Trophoblast cell (in vitro differentiated cells and primary cell): ENCODE measurements around the gene SCN10A.

ENCODE experiments used
- DNase-seq, 2 donors: peaks; one replicate each; pipeline ENCODE4 v3.0.0-alpha.2; 2016
- H2AFZ ChIP-seq: 2 replicates; pipeline ENCODE4 v1.6.1; 2013; ENCODE audit warnings: low read length, moderate library complexity, mild to moderate bottlenecking; ENCODE audit not compliant: insufficient read depth, poor library complexity
- H2AK5ac ChIP-seq: 2 replicates; pipeline ENCODE4 v1.6.1; 2013; ENCODE audit warnings: mild to moderate bottlenecking, low read length
- H2BK120ac ChIP-seq: 2 replicates; pipeline ENCODE4 v1.6.1; 2013; ENCODE audit warnings: low read length, mild to moderate bottlenecking, moderate library complexity; ENCODE audit not compliant: insufficient read depth, poor library complexity
- H2BK12ac ChIP-seq: 2 replicates; pipeline ENCODE4 v1.6.1; 2013; ENCODE audit warnings: mild to moderate bottlenecking, low read length, moderate library complexity
- H2BK5ac ChIP-seq: 2 replicates; pipeline ENCODE4 v1.6.1; 2013; ENCODE audit warnings: low read length, low read depth, moderate library complexity, mild to moderate bottlenecking; ENCODE audit not compliant: poor library complexity
- H3K14ac ChIP-seq: 2 replicates; pipeline ENCODE4 v1.6.1; 2013; ENCODE audit warnings: mild to moderate bottlenecking, low read length
- H3K18ac ChIP-seq: 2 replicates; pipeline ENCODE4 v1.6.1; 2013; ENCODE audit warnings: mild to moderate bottlenecking, low read length
- H3K23ac ChIP-seq: 2 replicates; pipeline ENCODE4 v1.6.1; 2013; ENCODE audit warnings: low read length
- H3K27ac ChIP-seq: 2 replicates; pipeline ENCODE4 v1.5.1; 2013; ENCODE audit warnings: low read depth, mild to moderate bottlenecking, inconsistent platforms, low read length, moderate library complexity
- H3K27me3 ChIP-seq: 2 replicates; pipeline ENCODE4 v1.6.1; 2013; ENCODE audit warnings: inconsistent platforms, mild to moderate bottlenecking, low read length, moderate library complexity; ENCODE audit not compliant: insufficient read depth
- H3K36me3 ChIP-seq, 2 experiments: 1 replicate in 1 of 2; 2 replicates in 1 of 2; pipeline ENCODE4 v1.6.1; 2013; ENCODE audit warnings: low read length in 2 of 2, mild to moderate bottlenecking in 2 of 2, moderate library complexity in 1 of 2; ENCODE audit not compliant: insufficient read depth in 2 of 2, control insufficient read depth in 1 of 2
- H3K4ac ChIP-seq: 2 replicates; pipeline ENCODE4 v1.6.1; 2013; ENCODE audit warnings: low read depth, mild to moderate bottlenecking, low read length, moderate library complexity
- H3K4me1 ChIP-seq, 2 experiments: 1 replicate in 1 of 2; 2 replicates in 1 of 2; pipeline ENCODE4 v1.6.1; 2013; ENCODE audit warnings: low read length in 2 of 2, mild to moderate bottlenecking in 2 of 2, moderate library complexity in 1 of 2; ENCODE audit not compliant: insufficient read depth in 2 of 2, control insufficient read depth in 1 of 2
- H3K4me2 ChIP-seq: 2 replicates; pipeline ENCODE4 v1.6.1; 2013; ENCODE audit warnings: inconsistent platforms, mild to moderate bottlenecking, low read length, moderate library complexity
- H3K4me3 ChIP-seq: 2 replicates; pipeline ENCODE4 v1.5.1; 2013; ENCODE audit warnings: mild to moderate bottlenecking, low read depth, low read length, inconsistent platforms
- H3K79me1 ChIP-seq: one replicate; pipeline ENCODE4 v1.6.1; 2013; ENCODE audit warnings: low read length
- H3K79me2 ChIP-seq: 2 replicates; pipeline ENCODE4 v1.6.1; 2013; ENCODE audit warnings: low read length, mild to moderate bottlenecking; ENCODE audit not compliant: control insufficient read depth, insufficient read depth, poor library complexity
- H3K9ac ChIP-seq: 2 replicates; pipeline ENCODE4 v1.6.1; 2013; ENCODE audit warnings: mild to moderate bottlenecking, low read length
- H3K9me3 ChIP-seq: 2 replicates; pipeline ENCODE4 v1.6.1; 2013; ENCODE audit warnings: low read depth, mild to moderate bottlenecking, control low read depth, inconsistent platforms, low read length; ENCODE audit not compliant: insufficient read depth
- H4K12ac ChIP-seq: 2 replicates; pipeline ENCODE4 v1.6.1; 2013; ENCODE audit warnings: low read depth, mild to moderate bottlenecking, low read length, moderate library complexity
- H4K8ac ChIP-seq: 2 replicates; pipeline ENCODE4 v1.6.1; 2013; ENCODE audit warnings: low read depth, mild to moderate bottlenecking, low read length, moderate library complexity
- H4K91ac ChIP-seq: one replicate; pipeline ENCODE4 v1.6.1; 2013; ENCODE audit warnings: low read depth, mild to moderate bottlenecking, low read length, moderate library complexity
- WGBS: extraction: QIAGEN DNeasy Blood & Tissue Kit; methylation state at CpG from one replicate; pipeline ENCODE4 v1.1.7; 2013; ENCODE audit warnings: missing lambda C conversion rate; ENCODE audit not compliant: insufficient read length, insufficient coverage; ENCODE audit errors: extremely low coverage; 5-methylcytosine and 5-hydroxymethylcytosine counted together

The SCN10A gene

GRCh38 chr3:38707730-38708129 is 108.3 kb downstream of the SCN10A start:
- H3K36me3 ChIP-seq = no peaks in the 10 kb centered on the region
- no peak overlapping the region for H3K27ac ChIP-seq
- H2BK12ac ChIP-seq = no peak overlapping the region
- no peak overlapping the region for H3K4ac ChIP-seq
- H4K91ac ChIP-seq = no peak overlapping the region
- no peaks in the 10 kb centered on the region for H3K79me2 ChIP-seq
- no peak overlapping the region for H4K8ac ChIP-seq
- H3K23ac ChIP-seq = no peak overlapping the region
- no peak overlapping the region for H3K4me2 ChIP-seq
- H3K4me1 ChIP-seq = no peaks in the 10 kb centered on the region
- H2BK120ac ChIP-seq = no peak overlapping the region
- H4K12ac ChIP-seq = no peak overlapping the region
- no peak overlapping the region for H2AFZ ChIP-seq
- H2AK5ac ChIP-seq = no peak overlapping the region
- no peaks in the 10 kb centered on the region for H3K79me1 ChIP-seq
- H3K18ac ChIP-seq = no peak overlapping the region
- H3K9ac ChIP-seq = no peak overlapping the region
- peak in 1 of 2 donors; percentile 34 for DNase-seq
- no peaks in the 10 kb centered on the region for H3K27me3 ChIP-seq
- no peak overlapping the region for H2BK5ac ChIP-seq
- WGBS = no CpG with 5 or more reads among the region's 1 CpG
- no peaks in the 10 kb centered on the region for H3K9me3 ChIP-seq
- H3K4me3 ChIP-seq = no peak overlapping the region
- no peak overlapping the region for H3K14ac ChIP-seq

GRCh38 chr3:38706961-38707360 is 109.1 kb downstream of the SCN10A start:
- H3K9ac ChIP-seq = no peak overlapping the region
- H4K91ac ChIP-seq = no peak overlapping the region
- H3K4me1 ChIP-seq = no peaks in the 10 kb centered on the region
- H3K9me3 ChIP-seq = no peaks in the 10 kb centered on the region
- no peaks in the 10 kb centered on the region for H3K36me3 ChIP-seq
- no peaks in the 10 kb centered on the region for H3K27me3 ChIP-seq
- H3K4me2 ChIP-seq = no peak overlapping the region
- no peak overlapping the region for H3K4ac ChIP-seq
- no peaks in the 10 kb centered on the region for H3K79me2 ChIP-seq
- no peak overlapping the region for H2AK5ac ChIP-seq
- peak; percentile 61 to 78 for DNase-seq
- no peak overlapping the region for H3K27ac ChIP-seq
- no peak overlapping the region for H2BK5ac ChIP-seq
- no peak overlapping the region for H4K8ac ChIP-seq
- H3K23ac ChIP-seq = no peak overlapping the region
- no peaks in the 10 kb centered on the region for H3K79me1 ChIP-seq
- no peak overlapping the region for H2BK120ac ChIP-seq
- no peak overlapping the region for H3K18ac ChIP-seq
- no peak overlapping the region for H3K14ac ChIP-seq
- no peak overlapping the region for H4K12ac ChIP-seq
- H3K4me3 ChIP-seq = no peak overlapping the region
- H2BK12ac ChIP-seq = no peak overlapping the region
- no CpG with 5 or more reads among the region's 2 CpGs for WGBS
- no peak overlapping the region for H2AFZ ChIP-seq

GRCh38 chr3:38702231-38702630 is 113.8 kb downstream of the SCN10A start:
- no peak overlapping the region for H3K9ac ChIP-seq
- no peak for DNase-seq
- H4K8ac ChIP-seq = no peak overlapping the region
- no peak overlapping the region for H4K91ac ChIP-seq
- H3K4ac ChIP-seq = no peak overlapping the region
- H2BK12ac ChIP-seq = no peak overlapping the region
- no peaks in the 10 kb centered on the region for H3K27me3 ChIP-seq
- H2AFZ ChIP-seq = no peak overlapping the region
- H3K4me3 ChIP-seq = no peak overlapping the region
- no peak overlapping the region for H2AK5ac ChIP-seq
- H2BK5ac ChIP-seq = no peak overlapping the region
- H3K14ac ChIP-seq = no peak overlapping the region
- no peak overlapping the region for H4K12ac ChIP-seq
- H3K4me1 ChIP-seq = no peaks in the 10 kb centered on the region
- H3K23ac ChIP-seq = no peak overlapping the region
- H2BK120ac ChIP-seq = no peak overlapping the region
- no peaks in the 10 kb centered on the region for H3K79me1 ChIP-seq
- no CpG with 5 or more reads among the region's 3 CpGs for WGBS
- H3K36me3 ChIP-seq = no peaks in the 10 kb centered on the region
- H3K27ac ChIP-seq = no peak overlapping the region
- H3K4me2 ChIP-seq = no peak overlapping the region
- no peaks in the 10 kb centered on the region for H3K9me3 ChIP-seq
- H3K18ac ChIP-seq = no peak overlapping the region
- no peaks in the 10 kb centered on the region for H3K79me2 ChIP-seq

- Histone ChIP-seq H2AFZ (no peak overlapping the region), H3K9ac (no peak overlapping the region), H2BK12ac (no peak overlapping the region), H2BK120ac (no peak overlapping the region), H3K36me3 (no peaks in the 10 kb centered on the region), H3K4ac (no peak overlapping the region), H4K12ac (no peak overlapping the region), H3K9me3 (no peaks in the 10 kb centered on the region), H2BK5ac (no peak overlapping the region), H3K4me1 (no peaks in the 10 kb centered on the region), H3K4me2 (no peak overlapping the region), H3K18ac (no peak overlapping the region), H3K23ac (no peak overlapping the region), H2AK5ac (no peak overlapping the region), H3K4me3 (no peak overlapping the region), H3K27me3 (no peaks in the 10 kb centered on the region), H3K79me1 (no peaks in the 10 kb centered on the region), H3K79me2 (no peaks in the 10 kb centered on the region), H4K91ac (no peak overlapping the region), H3K27ac (no peak overlapping the region), H4K8ac (no peak overlapping the region), H3K14ac (no peak overlapping the region)
- no peak for DNase-seq
- no CpG with 5 or more reads among the region's 5 CpGs for WGBS
Observed at GRCh38 chr3:38698760-38699159, 117.3 kb downstream of the SCN10A start.
